CD8-positive, alpha-beta memory T cell (primary cell): ENCODE data around the gene PNRC1. TPM values are rescaled to one million over a fixed set of nuclear protein-coding genes. Genes with fewer than 3 reads are reported as not detected.
"Not testable (repeated sequence)": the region's sequence is repeated elsewhere in the genome, so short reads cannot be mapped to it uniquely, and the experiment has no call there.

Source experiments
- CTCF ChIA-PET: fragments of 350-600 bp; sonication (Branson Sonifier 250); formaldehyde crosslinking; loops from one replicate; lab custom pipeline; 2021; ENCODE audit warnings: antibody characterized with exemption; lab: Charles Lee
- POLR2A ChIA-PET: fragments of 350-600 bp; sonication (Branson Sonifier 250); formaldehyde crosslinking; loops from one replicate; lab custom pipeline; 2021; ENCODE audit warnings: antibody characterized with exemption; lab: Charles Lee
- DNase-seq, 5 donors: peaks; one replicate each; pipeline versions ENCODE4 v3.0.0 to v3.0.0-alpha.2; 2020 to 2022; ENCODE audit warnings: mixed read lengths in 1 of 5
- H3K27ac ChIP-seq: one replicate; pipeline ENCODE4 v1.7.0; 2013; ENCODE audit warnings: low read depth, mild to moderate bottlenecking, low read length, moderate library complexity
- H3K27me3 ChIP-seq: 2 replicates; pipeline ENCODE4 v1.7.0; 2013; ENCODE audit warnings: low read length, mild to moderate bottlenecking; ENCODE audit not compliant: insufficient read depth, poor library complexity, severe bottlenecking
- H3K36me3 ChIP-seq: 2 replicates; pipeline ENCODE4 v1.7.0; 2013; ENCODE audit warnings: mild to moderate bottlenecking, low read length, moderate library complexity; ENCODE audit not compliant: insufficient read depth
- H3K4me1 ChIP-seq: 2 replicates; pipeline ENCODE4 v1.7.0; 2013; ENCODE audit warnings: mild to moderate bottlenecking, low read length, moderate library complexity; ENCODE audit not compliant: insufficient read depth
- H3K4me3 ChIP-seq: 2 replicates; pipeline ENCODE4 v1.7.0; 2013; ENCODE audit warnings: mild to moderate bottlenecking, low read length
- H3K9me3 ChIP-seq: 2 replicates; pipeline ENCODE4 v1.7.0; 2013; ENCODE audit warnings: mild to moderate bottlenecking, low read length
- H3K27ac Mint-ChIP-seq, 8 donors: one replicate each; pipeline ENCODE4 v1.8.0; 2020 to 2021; ENCODE audit warnings: mixed read lengths in 8 of 8, mild to moderate bottlenecking in 6 of 8, inconsistent platforms in 3 of 8, moderate library complexity in 3 of 8
- H3K27me3 Mint-ChIP-seq, 2 donors: one replicate each; pipeline ENCODE4 v1.8.0; 2020 to 2021; ENCODE audit warnings: mixed read lengths in 2 of 2, mild to moderate bottlenecking in 1 of 2, moderate library complexity in 1 of 2
- H3K36me3 Mint-ChIP-seq, 3 donors: one replicate each; pipeline ENCODE4 v1.8.0; 2020 to 2021; ENCODE audit warnings: mixed read lengths in 3 of 3, inconsistent platforms in 1 of 3, mild to moderate bottlenecking in 1 of 3
- H3K4me1 Mint-ChIP-seq, 3 donors: one replicate each; pipeline ENCODE4 v1.8.0; 2020 to 2021; ENCODE audit warnings: mixed read lengths in 3 of 3, inconsistent platforms in 1 of 3, mild to moderate bottlenecking in 1 of 3
- H3K4me3 Mint-ChIP-seq, 7 donors: one replicate each; pipeline ENCODE4 v1.8.0; 2020 to 2021; ENCODE audit warnings: mixed read lengths in 7 of 7, mild to moderate bottlenecking in 6 of 7, moderate library complexity in 4 of 7, inconsistent platforms in 2 of 7
- H3K9me3 Mint-ChIP-seq, 5 donors: one replicate each; pipeline ENCODE4 v1.8.0; 2020 to 2022; ENCODE audit warnings: mixed read lengths in 5 of 5, mild to moderate bottlenecking in 3 of 5, moderate library complexity in 2 of 5, inconsistent platforms in 1 of 5
- polyA plus RNA-seq: library from polyadenylated mRNA; unstranded; fragments of 300-500 nt; fragmentation: Illumina TruSeq; gene quantifications from one replicate; pipeline ENCODE4 v1.2.3, GENCODE V29; 2021
- total RNA-seq, 2 experiments: library from RNA; stranded (reverse); gene quantifications; one replicate each; pipeline ENCODE4 v1.2.3, GENCODE V29; 2021

Gene PNRC1
- total and polyA plus RNA-seq, 3 experiments from 2014 or later = 79.4 to 597 (median 84.5) TPM

DNA sequence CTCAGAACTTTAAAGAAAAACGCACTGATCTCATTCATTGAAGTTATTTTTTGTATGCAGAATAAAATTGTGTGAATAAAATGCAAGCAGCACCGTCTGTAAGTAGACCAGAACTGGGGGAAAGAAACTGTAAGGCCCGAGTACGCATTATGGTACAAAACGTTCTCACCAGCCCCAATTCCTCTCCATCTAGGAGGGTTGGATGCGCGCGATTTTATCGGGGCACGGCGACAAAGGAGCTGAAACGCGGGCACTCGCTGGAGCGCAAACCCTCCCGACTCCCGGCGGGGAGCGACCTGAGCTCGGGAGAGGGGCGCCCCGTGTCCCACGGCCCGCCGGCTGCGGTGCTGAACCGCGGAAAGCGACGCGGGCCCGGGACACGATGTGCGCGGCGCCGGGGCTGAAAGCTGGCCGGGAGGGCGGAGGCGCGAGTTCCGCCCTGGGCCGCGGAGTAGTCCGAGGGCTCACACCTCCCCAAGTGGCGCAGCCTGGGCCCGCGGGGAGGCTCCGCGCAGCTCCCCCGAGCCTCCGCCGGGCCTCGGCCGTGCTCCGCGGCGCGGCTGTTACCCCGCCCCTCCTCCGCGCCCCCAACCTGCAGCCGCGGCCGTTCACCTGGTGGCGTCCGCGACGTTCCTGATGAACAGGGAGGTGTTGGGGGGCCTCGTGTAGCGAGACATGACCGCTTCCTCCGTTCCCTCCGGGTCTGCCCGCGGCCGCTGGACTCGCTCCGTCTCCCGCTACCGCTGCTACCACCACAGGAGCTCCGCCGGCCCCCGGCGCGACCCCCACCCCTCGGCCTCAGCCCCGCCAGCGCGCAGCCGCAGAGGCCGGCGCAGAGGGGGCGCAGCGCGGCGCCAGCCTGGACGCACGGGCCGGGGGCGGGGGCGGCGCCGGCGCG is 36.9 kb downstream of the PNRC1 start, which contains the start of gene SRSF12:
TSS of gene SRSF12 (minus strand) at position 861 of the 898 bp plus-strand sequence. CDS start at position 677, 184 bp downstream.
- Histone ChIP-seq H3K4me3 (peak within 1 kb of the TSS; percentile 20), H3K36me3 (no peaks in the 10 kb centered on the region), H3K9me3 (no peaks in the 10 kb centered on the region), H3K4me1 (peaks cover 5% of the 10 kb centered on the region), H3K27ac (no peak within 1 kb of the TSS), H3K27me3 (peaks cover 3% of the 10 kb centered on the region)
- Mint-ChIP-seq H3K27me3 (peaks cover 2 to 6% of the 10 kb centered on the region in 2 donors), H3K27ac (peak within 1 kb of the TSS in 5 of 8 donors; percentile 21 to 53 (median 29)), H3K36me3 (no peaks in the 10 kb centered on the region), H3K4me1 (peaks cover 7 to 13% (median 9%) of the 10 kb centered on the region in 3 donors), H3K9me3 (no peaks in the 10 kb centered on the region), H3K4me3 (peak within 1 kb of the TSS; percentile 77 to 93 (median 86))
- DNase-seq = peak; percentile 7 to 58 (median 38)
- POLR2A ChIA-PET = interaction anchor here (0.5 to 2.3 kb wide), 4 partner anchors 24 to 712 kb away, joined by 4 to 23 read pairs (median 4); partner anchors contain the start of genes CASP8AP2, PM20D2 and PNRC1
- CTCF ChIA-PET = interaction anchor here (0.8 to 1.5 kb wide), 2 partner anchors 37 to 135 kb away, joined by 3 to 4 read pairs; partner anchors contain the start of gene PNRC1

DNA sequence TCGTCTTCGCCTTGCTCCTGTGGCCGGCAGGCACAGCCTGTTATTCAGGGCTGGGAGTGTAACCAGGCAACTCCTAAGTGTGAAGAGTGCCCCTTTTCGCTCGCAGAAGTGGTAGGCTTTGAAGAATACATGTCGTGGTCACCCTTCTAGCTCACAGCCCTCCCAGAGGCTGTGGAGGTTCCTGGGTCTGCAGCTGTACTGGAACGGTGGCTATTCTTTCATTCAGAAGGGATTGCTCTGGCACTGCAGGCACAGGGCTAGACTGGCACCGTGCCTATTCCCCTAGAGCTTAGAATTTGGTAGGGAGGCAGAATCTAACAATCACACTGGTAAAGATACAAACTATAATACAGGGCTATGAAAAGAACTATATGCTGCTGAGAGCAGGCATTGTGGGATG is 38.4 kb downstream of the PNRC1 start:
- Mint-ChIP-seq H3K27me3 (peaks cover 0 to 6% of the 10 kb centered on the region in 2 donors), H3K36me3 (no peaks in the 10 kb centered on the region), H3K4me3 (peak overlapping the region; percentile 60 to 81 (median 71)), H3K4me1 (peaks cover 7 to 13% (median 9%) of the 10 kb centered on the region in 3 donors), H3K9me3 (no peaks in the 10 kb centered on the region), H3K27ac (no peak overlapping the region)
- POLR2A ChIA-PET = no interaction called here
- Histone ChIP-seq H3K4me3 (no peak overlapping the region), H3K36me3 (no peaks in the 10 kb centered on the region), H3K9me3 (no peaks in the 10 kb centered on the region), H3K27ac (no peak overlapping the region), H3K4me1 (peaks cover 5% of the 10 kb centered on the region), H3K27me3 (peaks cover 3% of the 10 kb centered on the region)
- CTCF ChIA-PET = no interaction called here
- no peak for DNase-seq

DNA sequence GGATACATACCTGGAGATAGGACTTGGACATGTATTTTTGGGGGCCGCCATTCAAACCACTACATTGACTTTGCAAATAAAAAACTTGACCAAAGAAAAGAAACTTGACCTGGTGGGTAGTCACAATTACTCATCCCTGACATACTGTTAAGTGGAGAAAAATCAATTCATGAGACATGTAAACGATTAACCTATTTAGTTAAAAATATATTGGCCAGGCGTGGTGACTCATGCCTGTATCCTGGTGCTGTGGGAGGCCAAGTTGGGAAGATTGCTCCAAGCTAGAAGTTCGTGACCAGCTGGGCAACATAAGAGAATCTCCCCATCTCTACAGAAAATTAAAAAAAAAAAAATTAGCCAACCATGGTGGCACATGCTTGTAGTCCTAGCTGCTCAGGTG is 39.8 kb downstream of the PNRC1 start:
- Mint-ChIP-seq H3K27ac (no peak overlapping the region), H3K4me1 (peaks cover 7 to 13% (median 9%) of the 10 kb centered on the region in 3 donors), H3K36me3 (no peaks in the 10 kb centered on the region), H3K9me3 (no peaks in the 10 kb centered on the region), H3K4me3 (no peak overlapping the region), H3K27me3 (peaks cover 0 to 6% of the 10 kb centered on the region in 2 donors)
- DNase-seq = no peak
- Histone ChIP-seq H3K27me3 (peaks cover 3% of the 10 kb centered on the region), H3K4me1 (peaks cover 5% of the 10 kb centered on the region), H3K9me3 (no peaks in the 10 kb centered on the region), H3K27ac (no peak overlapping the region), H3K36me3 (no peaks in the 10 kb centered on the region), H3K4me3 (no peak overlapping the region)
- ChIA-PET CTCF (interaction anchor here (1.0 kb wide), 1 partner anchor 251 kb away, joined by 3 read pairs; no protein-coding TSS in a partner anchor), POLR2A (no interaction called here)

DNA sequence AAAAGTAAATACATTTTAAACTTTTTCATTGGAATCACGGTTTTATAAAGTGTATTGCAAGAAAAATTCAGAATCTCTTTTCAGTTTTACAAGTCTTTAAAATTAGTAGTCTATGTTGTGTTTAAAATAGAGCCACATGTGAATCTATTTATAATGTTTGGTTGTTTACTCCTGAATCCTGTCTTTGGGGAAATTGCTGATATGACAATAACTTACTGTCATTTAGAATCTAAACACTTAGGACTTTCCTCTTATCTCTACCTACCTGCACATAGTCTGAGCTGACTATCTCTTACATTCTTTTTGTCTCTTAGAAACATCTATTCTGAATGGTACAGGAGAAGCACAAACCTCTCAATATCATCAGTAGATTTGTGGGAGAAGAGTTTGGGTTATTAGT is 41.4 kb downstream of the PNRC1 start:
- Histone ChIP-seq H3K27ac (no peak overlapping the region), H3K4me1 (peaks cover 2% of the 10 kb centered on the region), H3K36me3 (no peaks in the 10 kb centered on the region), H3K9me3 (no peaks in the 10 kb centered on the region), H3K27me3 (no peaks in the 10 kb centered on the region), H3K4me3 (no peak overlapping the region)
- H3K4me3 Mint-ChIP-seq = no peak overlapping the region
- no peak for DNase-seq
- ChIA-PET POLR2A (no interaction called here), CTCF (interaction anchor here (1.6 kb wide), 1 partner anchor 140 kb away, joined by 4 read pairs; no protein-coding TSS in a partner anchor)
- no peak overlapping the region for H3K27ac Mint-ChIP-seq
- H3K36me3 Mint-ChIP-seq = peaks cover 0 to 2% (median 0%) of the 10 kb centered on the region in 3 donors
- peaks cover 0 to 4% of the 10 kb centered on the region in 2 donors for H3K27me3 Mint-ChIP-seq
- H3K9me3 Mint-ChIP-seq = no peaks in the 10 kb centered on the region
- peaks cover 4 to 10% (median 6%) of the 10 kb centered on the region in 3 donors for H3K4me1 Mint-ChIP-seq

DNA sequence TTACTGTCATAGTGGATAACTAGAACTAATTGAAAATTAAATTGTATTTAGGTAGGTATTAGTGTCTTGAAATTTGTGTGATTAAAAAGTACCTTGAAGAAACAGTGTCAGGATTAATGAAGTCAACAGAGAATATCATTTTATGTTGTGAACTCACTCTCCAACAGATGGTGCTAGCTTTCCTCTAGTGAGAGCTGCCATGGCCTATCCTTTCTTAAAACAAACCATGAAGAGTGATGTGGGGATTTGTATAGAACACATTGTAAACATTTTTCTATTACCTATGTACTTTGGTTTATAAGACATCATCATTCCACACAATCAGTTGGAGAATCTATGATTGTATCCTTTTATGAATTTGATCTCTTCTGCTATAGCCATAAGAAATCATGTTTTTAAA is 42.1 kb downstream of the PNRC1 start:
- Mint-ChIP-seq H3K27me3 (no peaks in the 10 kb centered on the region), H3K9me3 (peaks cover 0 to 3% (median 0%) of the 10 kb centered on the region in 5 donors), H3K36me3 (peaks cover 0 to 2% (median 0%) of the 10 kb centered on the region in 3 donors), H3K4me1 (peaks cover 0 to 6% (median 3%) of the 10 kb centered on the region in 3 donors), H3K4me3 (no peak overlapping the region), H3K27ac (no peak overlapping the region)
- POLR2A ChIA-PET = no interaction called here
- H3K27ac ChIP-seq = no peak overlapping the region
- no peaks in the 10 kb centered on the region for H3K4me1 ChIP-seq
- no peaks in the 10 kb centered on the region for H3K36me3 ChIP-seq
- H3K27me3 ChIP-seq = no peaks in the 10 kb centered on the region
- DNase-seq = peak in 1 of 5 donors; percentile 11
- CTCF ChIA-PET = interaction anchor here (1.6 kb wide), 1 partner anchor 140 kb away, joined by 4 read pairs; no protein-coding TSS in a partner anchor
- no peaks in the 10 kb centered on the region for H3K9me3 ChIP-seq
- H3K4me3 ChIP-seq = no peak overlapping the region

DNA sequence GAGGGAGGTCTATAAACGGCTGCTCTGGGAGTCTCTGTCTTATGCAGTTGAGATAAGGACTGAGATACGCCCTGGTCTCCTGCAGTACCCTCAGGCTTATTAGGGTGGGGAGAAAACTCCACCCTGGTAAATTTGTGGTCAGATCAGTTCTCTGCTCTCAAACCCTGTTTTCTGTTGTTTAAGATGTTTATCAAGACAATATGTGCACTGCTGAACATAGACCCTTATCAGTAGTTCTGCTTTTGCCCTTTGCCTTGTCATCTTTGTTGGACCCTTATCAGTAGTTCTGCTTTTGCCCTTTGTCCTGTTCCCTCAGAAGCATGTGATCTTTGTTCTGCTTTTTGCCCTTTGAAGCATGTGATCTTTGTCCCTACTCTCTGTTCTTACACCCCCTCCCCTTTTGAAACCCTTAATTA is 47.7 kb downstream of the PNRC1 start:
- H3K9me3 ChIP-seq, DNase-seq, H3K27ac ChIP-seq, H3K27ac Mint-ChIP-seq, H3K4me1 ChIP-seq, H3K4me3 ChIP-seq, H3K27me3 ChIP-seq, H3K27me3 Mint-ChIP-seq, H3K36me3 Mint-ChIP-seq, CTCF ChIA-PET, H3K4me3 Mint-ChIP-seq, POLR2A ChIA-PET, H3K36me3 ChIP-seq, H3K4me1 Mint-ChIP-seq, H3K9me3 Mint-ChIP-seq: not testable (repeated sequence)

DNA sequence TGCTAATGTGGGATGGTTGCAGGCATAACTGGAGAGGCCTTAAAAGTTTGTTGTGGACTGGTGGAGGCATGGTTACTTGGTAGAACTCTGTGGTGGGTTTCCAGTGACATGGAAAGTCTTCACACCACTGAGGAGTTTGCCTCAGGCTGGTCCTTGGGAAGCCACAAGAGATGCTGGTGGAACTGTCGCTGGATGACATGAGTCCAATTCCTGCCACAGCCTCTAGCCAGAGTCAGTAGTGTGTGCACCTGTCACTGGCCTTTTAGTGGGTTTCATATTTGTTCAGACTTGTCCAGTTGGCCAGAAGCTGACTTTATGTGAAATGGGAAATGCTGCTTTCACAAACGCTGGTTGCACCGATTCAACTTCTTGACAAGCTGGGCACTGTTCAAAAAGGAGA is 51.0 kb downstream of the PNRC1 start:
- no peaks in the 10 kb centered on the region for H3K27me3 ChIP-seq
- CTCF ChIA-PET = interaction anchor here (1.1 kb wide), 1 partner anchor 8 kb away, joined by 3 read pairs; no protein-coding TSS in a partner anchor

DNA sequence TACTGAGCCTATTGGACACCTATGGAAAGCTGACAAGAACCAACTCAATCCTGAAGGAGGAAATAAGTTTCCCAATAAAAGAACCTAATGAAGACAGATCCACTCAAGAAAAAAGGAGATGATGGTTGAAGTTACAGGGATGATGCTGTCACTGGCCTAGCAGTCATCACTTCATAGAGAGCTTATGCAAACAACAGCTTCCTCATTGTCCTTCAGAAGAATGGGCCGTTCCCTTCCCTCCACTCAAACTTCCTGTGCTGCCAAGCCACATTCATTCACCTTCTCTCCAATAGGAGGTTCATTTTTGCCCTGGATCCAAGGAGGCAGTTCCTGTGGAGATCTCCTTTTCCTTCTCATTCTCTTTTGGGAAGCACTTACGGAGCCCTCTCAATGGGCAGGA is 51.5 kb downstream of the PNRC1 start:
- H3K4me3 Mint-ChIP-seq = no peak overlapping the region
- peaks cover 3 to 8% (median 5%) of the 10 kb centered on the region in 5 donors for H3K9me3 Mint-ChIP-seq
- H3K27ac ChIP-seq = no peak overlapping the region
- no peaks in the 10 kb centered on the region for H3K36me3 ChIP-seq
- H3K4me3 ChIP-seq = no peak overlapping the region
- H3K4me1 ChIP-seq = no peaks in the 10 kb centered on the region
- no peaks in the 10 kb centered on the region for H3K27me3 ChIP-seq
- ChIA-PET POLR2A (no interaction called here), CTCF (interaction anchor here (1.1 kb wide), 1 partner anchor 8 kb away, joined by 3 read pairs; no protein-coding TSS in a partner anchor)
- no peaks in the 10 kb centered on the region for H3K27me3 Mint-ChIP-seq
- H3K27ac Mint-ChIP-seq = no peak overlapping the region
- DNase-seq = no peak
- no peaks in the 10 kb centered on the region for H3K9me3 ChIP-seq
- H3K36me3 Mint-ChIP-seq = peaks cover 0 to 10% (median 4%) of the 10 kb centered on the region in 3 donors
- no peaks in the 10 kb centered on the region for H3K4me1 Mint-ChIP-seq

More for the DNA sequence above, 51.0 kb downstream of the PNRC1 start:
- Mint-ChIP-seq H3K36me3 (peaks cover 0 to 10% (median 6%) of the 10 kb centered on the region in 3 donors), H3K9me3 (peaks cover 3 to 8% (median 5%) of the 10 kb centered on the region in 5 donors), H3K27me3 (no peaks in the 10 kb centered on the region), H3K4me3 (no peak overlapping the region), H3K4me1 (no peaks in the 10 kb centered on the region), H3K27ac (no peak overlapping the region)
- POLR2A ChIA-PET = no interaction called here
- no peaks in the 10 kb centered on the region for H3K36me3 ChIP-seq
- no peaks in the 10 kb centered on the region for H3K4me1 ChIP-seq
- DNase-seq = no peak
- no peak overlapping the region for H3K27ac ChIP-seq
- no peaks in the 10 kb centered on the region for H3K9me3 ChIP-seq
- no peak overlapping the region for H3K4me3 ChIP-seq
